GM19193 (cell line): ENCODE measurements around the gene CD69.

Source experiments
- POLR2A ChIP-seq: IDR thresholded peaks from 4 replicates; pipeline ENCODE4 v1.6.1; 2011; ENCODE audit not compliant: insufficient read depth, insufficient read length; ENCODE audit errors: extremely low read depth

The CD69 gene

DNA sequence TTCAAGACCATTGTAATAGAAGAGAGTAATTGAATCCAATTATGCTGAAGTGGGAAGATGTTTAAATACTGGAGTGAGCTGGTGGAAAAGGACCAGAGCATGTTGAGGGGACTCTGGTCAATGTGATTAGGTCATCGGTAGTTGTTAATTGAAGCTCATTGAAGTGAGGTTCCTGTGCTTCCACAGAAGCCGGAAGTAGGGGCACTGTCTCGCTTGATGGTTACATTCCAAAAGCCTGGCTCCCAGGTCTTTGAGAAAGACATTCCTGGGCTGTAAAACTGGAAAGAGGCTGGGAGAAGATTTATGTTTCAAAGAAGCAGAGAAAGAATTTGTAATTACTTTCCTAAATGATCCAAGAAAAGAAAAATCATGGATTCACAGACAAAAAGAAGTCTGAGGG lies 15.5 kb downstream of the CD69 start:
- no peak for TF ChIP-seq POLR2A

DNA sequence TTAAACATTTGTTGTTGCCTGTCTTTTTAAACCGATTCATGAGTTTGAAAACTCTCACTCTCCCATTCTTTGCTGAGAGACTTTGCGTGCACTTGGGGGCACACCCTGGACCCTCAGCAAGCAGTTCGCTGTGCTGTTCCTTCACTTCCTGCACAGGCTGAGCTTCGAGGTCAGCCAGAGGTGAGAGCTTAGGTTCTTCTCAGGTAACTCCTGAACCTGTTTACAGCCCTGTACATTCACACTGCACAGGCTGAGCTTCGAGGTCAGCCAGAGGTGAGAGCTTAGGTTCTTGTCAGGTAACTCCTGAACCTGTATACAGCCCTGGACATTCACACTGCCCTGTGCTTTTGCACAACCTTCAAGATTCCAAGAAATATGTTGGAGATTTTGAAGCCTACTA lies 18.0 kb downstream of the CD69 start:
- TF ChIP-seq POLR2A = no peak

DNA sequence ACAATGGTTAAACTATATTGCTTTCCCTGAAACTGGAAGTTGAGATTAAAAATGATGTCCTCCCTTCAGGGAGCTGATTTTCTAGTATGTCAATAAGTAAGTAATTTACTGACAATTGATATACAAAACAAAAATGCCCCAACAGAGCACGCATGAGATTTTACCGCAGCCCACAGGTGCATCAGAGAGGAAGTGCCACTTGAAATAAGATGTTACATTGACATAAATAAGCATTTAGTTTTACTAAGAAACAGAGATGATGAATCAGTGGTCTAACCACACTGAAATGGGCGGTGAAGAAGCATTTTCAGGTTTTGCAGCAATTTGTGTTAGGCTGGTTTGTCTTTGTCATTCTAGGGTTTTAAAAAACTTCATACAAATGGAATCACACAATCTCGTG lies 19.0 kb downstream of the CD69 start:
- TF ChIP-seq POLR2A = no peak

DNA sequence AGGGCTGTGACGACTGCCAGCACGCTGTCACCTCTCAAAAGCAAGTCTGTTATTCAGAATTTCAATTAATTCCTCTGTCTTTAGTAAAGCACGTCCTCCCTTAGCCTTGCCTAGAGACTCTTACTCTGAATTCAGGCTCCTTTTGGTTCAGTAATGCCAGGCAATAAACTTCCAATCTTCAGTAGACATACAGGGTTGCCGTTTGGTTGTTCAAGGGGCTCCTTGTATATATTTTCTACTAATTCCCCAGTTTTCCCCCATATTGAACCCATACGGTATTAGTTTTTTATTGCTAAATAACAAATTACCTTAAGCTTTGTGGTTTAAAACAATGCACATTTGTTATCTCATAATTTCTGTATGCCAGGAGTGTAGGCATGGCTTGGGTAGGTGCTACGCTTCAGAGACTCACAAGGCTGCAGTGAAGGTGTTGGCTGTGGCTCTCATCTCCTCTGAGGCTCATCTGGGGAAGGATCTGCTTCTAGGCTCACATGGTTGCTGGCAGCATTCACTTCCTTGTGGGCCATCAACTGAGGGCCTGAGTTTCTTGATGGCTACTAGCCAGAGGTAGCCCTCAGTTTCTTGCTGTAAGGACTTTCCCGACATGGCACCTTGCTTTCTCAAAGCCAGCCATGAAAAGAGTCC lies 20.5 kb downstream of the CD69 start:
- no peak for TF ChIP-seq POLR2A

DNA sequence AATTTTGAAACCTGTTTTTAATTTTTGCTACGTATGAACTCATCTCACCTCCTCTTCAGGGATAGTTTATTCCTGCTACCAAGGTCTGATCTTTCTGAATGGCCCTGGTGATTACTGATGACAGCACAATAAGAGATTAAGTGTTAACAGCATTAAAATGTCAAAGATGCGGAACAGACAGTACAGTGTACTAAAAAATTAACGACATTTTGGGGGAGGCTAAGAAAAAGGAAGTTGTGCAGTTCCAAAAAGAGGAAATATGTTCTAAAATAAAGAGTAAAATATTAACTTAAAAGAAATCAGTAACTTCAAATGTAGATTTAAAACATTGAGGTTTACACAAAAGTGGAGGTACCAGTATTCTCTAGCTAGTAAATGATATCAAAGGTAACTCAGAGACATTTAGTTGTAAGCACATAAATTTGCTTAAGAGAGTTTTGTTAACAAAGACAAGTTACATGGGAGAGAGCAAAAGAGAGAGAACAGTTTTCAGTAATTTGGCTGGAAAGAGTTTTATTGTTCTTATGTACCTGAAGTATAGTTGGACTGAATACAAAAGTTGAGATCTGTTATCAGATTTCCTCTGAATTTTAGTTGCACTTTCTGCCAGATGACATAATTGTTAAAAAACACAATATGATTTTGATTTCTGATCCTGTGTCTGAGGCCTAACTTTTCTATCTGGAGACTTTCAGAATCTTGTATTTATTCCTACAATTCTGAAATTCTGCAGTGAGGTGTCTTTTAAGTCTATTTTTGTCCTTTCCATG lies 23.6 kb downstream of the CD69 start:
- no peak for TF ChIP-seq POLR2A

DNA sequence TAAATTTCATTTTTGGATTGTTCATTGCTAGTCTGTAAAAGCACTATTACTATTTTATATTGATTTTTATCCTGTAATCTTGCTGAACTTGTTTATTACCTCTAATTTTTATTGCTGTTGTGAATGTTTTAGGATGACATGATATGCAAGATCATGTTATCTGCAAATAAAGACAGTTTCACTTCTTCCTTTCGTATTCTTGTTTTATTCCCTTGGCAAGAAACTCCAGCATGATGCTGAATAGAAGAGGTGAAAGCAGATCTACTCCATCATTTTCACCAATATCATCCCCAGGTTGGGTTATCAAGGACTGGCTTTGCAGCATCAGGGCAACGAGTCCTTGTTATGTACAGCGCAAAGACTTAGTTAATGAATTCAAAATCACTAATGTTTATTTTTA lies 25.1 kb downstream of the CD69 start:
- no peak for TF ChIP-seq POLR2A

DNA sequence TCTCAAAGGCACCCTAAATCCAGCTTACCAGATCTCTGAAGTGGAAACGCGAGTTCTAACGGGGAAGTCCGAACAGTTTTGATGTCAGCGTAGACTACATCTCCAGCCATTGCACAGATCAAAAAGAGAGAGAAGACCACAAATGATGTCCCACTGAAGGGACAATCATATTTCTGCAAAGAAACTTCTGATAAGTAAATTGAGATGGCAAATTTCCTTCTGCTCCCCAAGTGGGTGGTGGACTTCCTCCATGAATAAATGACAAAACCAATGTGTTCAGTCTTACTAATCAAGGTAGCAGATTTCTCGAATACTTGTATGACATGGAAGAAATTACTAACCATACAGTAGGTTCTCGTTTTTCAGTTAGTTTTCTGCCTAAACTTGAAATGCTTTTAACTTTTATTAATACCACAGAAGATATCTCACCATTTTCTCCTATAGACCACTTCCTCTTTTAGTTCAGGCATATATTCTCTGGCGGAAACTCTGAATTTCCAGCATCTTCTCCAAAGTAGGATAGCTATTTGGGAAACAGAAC lies 27.7 kb downstream of the CD69 start, which contains the start of gene CLECL1:
CLECL1 (minus strand) TSS at position 177 of the 541 bp plus-strand sequence.
- TF ChIP-seq POLR2A = peak; percentile 55

DNA sequence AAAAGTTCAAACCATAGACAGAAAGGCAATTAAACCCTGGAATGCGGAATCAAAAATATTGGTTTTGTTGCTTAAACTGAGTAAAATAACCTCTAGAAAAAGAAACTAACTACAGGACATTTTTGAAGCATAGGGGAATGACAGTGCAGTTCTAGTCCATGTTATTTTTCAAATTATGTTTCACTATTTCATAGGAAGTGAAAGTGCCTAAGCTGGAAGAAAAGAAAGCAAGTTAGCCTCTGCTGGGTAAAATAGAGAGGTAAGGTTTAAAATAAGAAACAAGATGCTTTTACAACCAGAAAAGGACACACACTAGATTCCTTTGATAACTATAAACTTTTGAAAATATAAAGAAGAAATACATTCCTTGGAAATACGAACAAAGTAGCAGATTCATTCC lies 28.9 kb downstream of the CD69 start:
- TF ChIP-seq POLR2A = no peak

DNA sequence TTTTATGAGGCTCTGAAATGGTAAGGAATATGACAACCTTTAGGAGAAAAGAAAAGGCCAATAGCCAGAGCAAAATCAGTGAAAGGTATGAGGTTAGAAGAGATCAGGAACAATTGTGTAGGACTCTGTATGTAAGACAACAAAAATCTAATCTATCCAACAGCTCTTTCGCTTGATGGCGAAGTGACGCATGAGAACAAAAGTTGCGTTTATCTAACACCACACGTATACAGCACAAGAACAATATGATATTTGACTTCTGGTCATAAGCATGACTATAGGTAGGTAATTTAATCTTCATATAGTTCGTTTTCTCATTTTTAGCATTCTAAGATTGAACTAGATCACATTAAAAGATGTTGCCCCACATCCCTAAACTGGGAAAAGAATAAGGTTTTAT lies 29.3 kb downstream of the CD69 start:
- TF ChIP-seq POLR2A = no peak

DNA sequence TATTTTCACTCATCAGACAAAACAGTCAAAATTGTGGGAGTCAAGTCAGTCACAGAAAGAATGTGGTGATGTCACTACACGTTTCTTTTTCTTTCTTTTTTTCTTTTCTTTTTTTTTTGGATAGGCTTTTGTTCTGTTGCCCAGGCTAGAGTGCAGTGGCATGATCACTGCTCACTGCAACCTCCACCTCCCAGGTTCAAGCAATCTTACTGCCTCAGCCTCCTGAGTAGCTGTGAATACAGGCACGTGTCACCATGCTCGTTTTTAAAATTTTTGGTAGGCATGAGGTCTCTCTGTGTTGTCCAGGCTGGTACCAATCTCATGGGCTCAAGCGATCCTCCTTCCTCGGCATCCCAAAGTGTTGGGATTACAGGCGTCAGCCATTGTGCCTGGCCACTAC lies 30.1 kb downstream of the CD69 start:
- peak; percentile 39 for TF ChIP-seq POLR2A

DNA sequence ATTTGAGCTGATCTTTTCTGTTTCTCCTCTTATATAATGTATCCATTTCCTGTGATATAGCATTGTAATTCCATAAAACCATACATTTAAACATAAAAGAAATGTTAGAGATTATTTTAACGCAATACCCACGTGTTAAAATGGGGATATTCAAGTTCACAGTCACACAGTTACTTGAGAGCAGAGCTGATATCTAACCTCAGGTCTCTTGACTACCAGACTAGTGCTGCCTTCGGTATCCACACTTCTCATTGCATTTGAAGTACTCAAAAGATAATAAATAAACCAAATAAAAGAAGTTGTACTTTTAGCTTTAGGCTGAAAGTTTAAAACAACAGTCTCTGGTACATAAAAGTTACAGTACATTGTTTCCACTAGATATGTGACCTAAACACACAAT lies 30.7 kb downstream of the CD69 start:
- TF ChIP-seq POLR2A = no peak

DNA sequence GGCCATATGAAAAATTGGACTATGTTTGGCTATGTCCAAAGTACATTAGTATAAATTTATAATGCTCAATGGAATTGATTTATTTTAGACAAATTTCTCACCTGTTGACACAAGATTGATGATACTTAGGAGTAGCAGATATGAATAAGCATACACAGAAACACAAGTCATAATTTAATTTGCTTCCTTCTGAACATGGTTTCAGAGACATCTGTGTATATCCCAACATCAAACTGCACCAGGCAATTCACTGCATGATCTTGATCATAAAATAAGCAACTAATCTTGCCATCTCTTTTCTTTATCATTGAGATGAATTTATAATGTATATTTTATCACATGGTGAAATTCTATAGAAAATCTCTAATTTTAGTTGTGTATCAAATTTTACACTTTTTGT lies 31.6 kb downstream of the CD69 start:
- TF ChIP-seq POLR2A = no peak

DNA sequence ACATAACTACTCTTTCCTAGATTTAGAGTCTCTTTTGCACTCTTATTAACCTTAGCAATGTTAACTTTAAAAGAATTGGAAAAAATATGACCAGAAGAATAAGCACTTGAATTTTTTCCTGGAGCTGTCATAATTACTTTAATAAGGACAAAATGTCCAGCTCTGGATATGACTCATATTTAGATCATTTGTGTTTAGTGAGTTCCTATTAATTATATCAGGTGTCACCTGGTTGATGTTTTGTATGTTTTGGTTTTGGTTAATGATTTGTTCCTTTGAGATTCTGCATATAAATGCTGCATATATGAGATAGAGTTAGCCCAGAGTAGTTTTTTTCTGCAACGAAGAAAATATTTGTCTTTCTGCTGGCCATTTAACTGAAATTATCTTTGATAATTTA lies 32.9 kb downstream of the CD69 start:
- peak; percentile 1 for TF ChIP-seq POLR2A

DNA sequence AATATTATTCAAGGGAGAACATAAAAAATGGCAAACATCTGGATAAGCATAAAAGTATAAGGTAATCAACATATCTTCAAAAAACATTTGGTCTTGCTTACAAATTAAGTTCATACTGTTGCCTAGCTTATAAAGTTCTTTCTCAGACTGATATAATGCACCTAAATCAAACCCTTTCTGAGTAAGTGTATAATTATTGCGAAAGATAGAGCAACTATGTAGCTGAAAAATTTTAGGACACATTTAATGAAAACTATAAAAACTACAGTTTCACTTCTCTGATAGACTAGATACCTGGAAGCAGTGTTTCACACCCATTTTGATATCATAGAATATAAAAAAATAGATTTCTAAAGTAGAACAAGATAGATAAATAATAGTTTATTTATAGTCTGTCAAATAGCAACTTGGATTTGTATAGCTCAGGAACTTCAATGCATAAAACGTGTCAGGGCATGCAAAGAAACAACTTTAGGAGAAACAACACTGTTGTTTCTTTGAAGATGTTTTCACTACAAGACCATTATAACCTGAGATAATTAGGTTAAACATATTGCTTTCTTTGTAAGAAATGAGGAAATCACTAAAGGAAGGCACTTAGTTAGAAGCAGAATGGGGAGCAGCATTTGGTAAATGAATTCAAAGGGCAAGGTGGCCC lies 35.4 kb downstream of the CD69 start:
- TF ChIP-seq POLR2A = no peak

DNA sequence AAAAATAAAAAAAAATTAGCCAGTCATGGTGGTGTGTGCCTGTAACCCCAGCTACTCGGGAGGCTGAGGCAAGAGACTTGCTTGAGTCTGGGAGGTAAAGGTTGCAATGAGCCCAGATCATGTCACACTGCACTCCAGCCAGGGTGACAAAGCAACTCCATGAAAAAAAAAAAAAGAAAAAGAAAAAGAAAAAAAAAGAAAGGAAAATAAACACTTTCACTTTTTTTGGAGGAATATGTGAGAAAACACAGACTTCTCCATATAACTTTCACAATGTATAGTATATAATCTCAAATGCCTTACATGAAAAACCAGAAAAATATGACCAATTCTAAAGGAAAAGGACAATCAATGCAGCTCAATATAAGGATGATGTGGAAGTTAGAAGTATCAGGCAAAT lies 36.7 kb downstream of the CD69 start:
- TF ChIP-seq POLR2A = no peak
